Sigmoid colon (tissue), 4 donors: ENCODE results near the gene COMP.

ENCODE experiments used
- CTCF ChIP-seq, 4 experiments: fragments of 450-650 bp in 3 of 4; fragments of 200-600 bp in 1 of 4; IDR thresholded peaks; one replicate each; pipeline ENCODE4 v1.5.1; 2016 to 2019; ENCODE audit warnings: antibody characterized with exemption in 4 of 4, mild to moderate bottlenecking in 3 of 4, moderate library complexity in 2 of 4
- POLR2AphosphoS5 ChIP-seq, 4 donors: sonication (generic); formaldehyde crosslinking; IDR thresholded peaks; one replicate each; pipeline ENCODE4 v1.6.1; 2017; ENCODE audit warnings: antibody characterized with exemption in 4 of 4

- TF ChIP-seq POLR2AphosphoS5 (IDR thresholded peaks at IDR 0.05) (no peak), CTCF (IDR thresholded peaks at IDR 0.05) (no peak)
Measured at GRCh38 chr19:18781047-18781600, 10.0 kb downstream of the COMP start.
